GM19372 (cell line): ENCODE data around the gene SLC38A6.

Experiments used
- ATAC-seq: cut with Tn5 transposase; IDR thresholded peaks from one replicate; pipeline ENCODE4 v1.9.1; 2021; ENCODE audit warnings: mild to moderate bottlenecking, low read depth, moderate library complexity; ENCODE audit not compliant: unreplicated experiment

The SLC38A6 gene

GRCh38 chr14:60980811-60981632 is at the start of gene SLC38A6, which contains the start of gene TRMT5:
TSS of gene SLC38A6 (plus strand) at chr14:60981245. CDS start at chr14:60981278, 33 bp downstream.
TSS of gene TRMT5 (minus strand) at chr14:60981079. CDS start at chr14:60980973, 106 bp downstream.
- peak; percentile 81 for ATAC-seq

- no peak for ATAC-seq
These were observed 47.0 kb upstream of the SLC38A6 start for GRCh38 chr14:60933920-60934655.

- no peak for ATAC-seq
These were observed 45.7 kb upstream of the SLC38A6 start for GRCh38 chr14:60935319-60935718.

GRCh38 chr14:60943637-60944032 is 37.4 kb upstream of the SLC38A6 start:
- ATAC-seq: no peak

- no peak for ATAC-seq
These were observed 36.8 kb upstream of the SLC38A6 start for GRCh38 chr14:60944204-60944603.

- ATAC-seq: no peak
These were observed 35.1 kb upstream of the SLC38A6 start for GRCh38 chr14:60945984-60946383.

- no peak for ATAC-seq
These were observed 34.3 kb upstream of the SLC38A6 start for GRCh38 chr14:60946773-60947172.

GRCh38 chr14:60951776-60952435 is 29.1 kb upstream of the SLC38A6 start:
- no peak for ATAC-seq

GRCh38 chr14:60956202-60956601 is 24.8 kb upstream of the SLC38A6 start:
- no peak for ATAC-seq

- ATAC-seq: no peak
These were observed 24.4 kb upstream of the SLC38A6 start for GRCh38 chr14:60956632-60957031.

GRCh38 chr14:60958146-60958545 is 22.9 kb upstream of the SLC38A6 start:
- no peak for ATAC-seq

GRCh38 chr14:60963761-60964160 is 17.3 kb upstream of the SLC38A6 start:
- no peak for ATAC-seq

GRCh38 chr14:60964904-60965303 is 16.1 kb upstream of the SLC38A6 start:
- ATAC-seq: no peak

GRCh38 chr14:60965402-60965801 is 15.6 kb upstream of the SLC38A6 start:
- no peak for ATAC-seq

GRCh38 chr14:60968099-60968498 is 12.9 kb upstream of the SLC38A6 start:
- no peak for ATAC-seq

- no peak for ATAC-seq
These were observed 12.4 kb upstream of the SLC38A6 start for GRCh38 chr14:60968671-60969070.

GRCh38 chr14:60970146-60970545 is 10.9 kb upstream of the SLC38A6 start:
- no peak for ATAC-seq

- no peak for ATAC-seq
These were observed 9.8 kb upstream of the SLC38A6 start for GRCh38 chr14:60971271-60971670.

GRCh38 chr14:60972295-60972694 is 8.8 kb upstream of the SLC38A6 start:
- ATAC-seq: no peak

- no peak for ATAC-seq
These were observed 8.0 kb upstream of the SLC38A6 start for GRCh38 chr14:60973070-60973469.

- ATAC-seq: no peak
These were observed 6.9 kb upstream of the SLC38A6 start for GRCh38 chr14:60974090-60974651.
